Stimulated activated naive CD4-positive, alpha-beta T cell treated with Interleukin-2 at 50 U/mL for 16 hours (primary cell): ENCODE data around the gene SIGLEC11.

Source experiments
- DNase-seq: peaks from one replicate; lab custom pipeline; 2025; lab: John Stamatoyannopoulos, UW

SIGLEC11 gene

GRCh38 chr19:49904136-49904535, 56.8 kb downstream of the SIGLEC11 start:
- no peak for DNase-seq
